ENCODE data around the gene CCNE1. TPM values are rescaled to one million over a fixed set of nuclear protein-coding genes. Genes with fewer than 3 reads are reported as not detected.
A peak's percentile ranks its signal among the peaks of the same experiment; 100 is the strongest.

Gene CCNE1
- total RNA-seq, 1 experiment from 2014 or later = 40.2 TPM

DNA sequence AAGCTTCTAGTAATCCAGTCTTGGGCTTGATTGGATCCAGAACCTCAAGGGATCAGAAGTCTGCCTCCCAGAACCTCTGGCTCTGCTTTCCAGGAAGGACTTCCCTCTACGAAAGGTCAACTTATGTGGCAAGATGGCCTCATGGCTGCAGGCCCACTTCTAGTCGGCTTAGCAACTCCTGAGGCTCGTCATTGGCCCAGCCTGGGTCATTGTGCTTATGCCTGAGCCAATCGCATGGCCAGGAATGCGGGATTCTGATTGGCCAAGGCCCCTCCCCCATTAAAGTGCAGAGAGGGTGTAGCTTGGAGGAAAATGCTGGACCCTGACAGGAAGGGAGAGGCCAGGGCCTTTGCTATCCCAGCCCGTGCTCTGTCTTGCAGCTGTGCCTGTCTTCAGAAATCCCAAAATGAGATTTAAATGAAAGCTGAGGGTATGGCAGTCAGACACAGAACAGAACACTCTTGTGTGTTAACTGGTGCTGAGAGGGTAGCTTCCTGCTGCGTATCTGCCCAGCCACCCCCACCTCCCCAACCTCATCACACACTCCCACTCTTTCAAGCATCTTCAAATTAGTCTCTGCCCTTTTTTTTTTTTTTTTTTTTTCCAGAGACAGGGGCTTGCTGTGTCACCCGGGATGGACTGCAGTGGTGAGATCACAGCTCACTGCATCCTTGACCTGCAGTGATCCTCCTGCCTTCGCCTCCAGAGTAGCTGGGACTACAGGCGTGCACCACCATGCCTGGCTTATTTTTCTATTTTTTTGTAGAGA is 5.5 kb upstream of the CCNE1 start:
- H2BK5ac ChIP-seq (ENCODE audit: insufficient read length, low read length) = no peak overlapping the region
- H3K27ac ChIP-seq (ENCODE audit: insufficient read length, low read depth, low read length) = no peak overlapping the region
- no peak overlapping the region for H3K23ac ChIP-seq (ENCODE audit: insufficient read length, low read depth, low read length)
- H3K18ac ChIP-seq (ENCODE audit: insufficient read length, low read depth, low read length) = no peak overlapping the region
- H3K4me1 Mint-ChIP-seq = peaks cover 4 to 18% of the 10 kb centered on the region in 2 experiments
- H4K8ac ChIP-seq (replicated peaks; ENCODE audit: insufficient read length, low read depth, low read length) = no peak overlapping the region
- H3K79me1 ChIP-seq (ENCODE audit: insufficient read depth, low read depth, low read length, poor library complexity, severe bottlenecking) = no peaks in the 10 kb centered on the region
- H3K4me1 ChIP-seq (ENCODE audit: insufficient read depth, low read length) = no peaks in the 10 kb centered on the region; the same call in 1 of the 2 replicates
- no peak overlapping the region for H2BK12ac ChIP-seq (ENCODE audit: insufficient read length, low read depth, low read length)
- peak; percentile 71 for DNase-seq
- TF ChIP-seq, protein P1, sequence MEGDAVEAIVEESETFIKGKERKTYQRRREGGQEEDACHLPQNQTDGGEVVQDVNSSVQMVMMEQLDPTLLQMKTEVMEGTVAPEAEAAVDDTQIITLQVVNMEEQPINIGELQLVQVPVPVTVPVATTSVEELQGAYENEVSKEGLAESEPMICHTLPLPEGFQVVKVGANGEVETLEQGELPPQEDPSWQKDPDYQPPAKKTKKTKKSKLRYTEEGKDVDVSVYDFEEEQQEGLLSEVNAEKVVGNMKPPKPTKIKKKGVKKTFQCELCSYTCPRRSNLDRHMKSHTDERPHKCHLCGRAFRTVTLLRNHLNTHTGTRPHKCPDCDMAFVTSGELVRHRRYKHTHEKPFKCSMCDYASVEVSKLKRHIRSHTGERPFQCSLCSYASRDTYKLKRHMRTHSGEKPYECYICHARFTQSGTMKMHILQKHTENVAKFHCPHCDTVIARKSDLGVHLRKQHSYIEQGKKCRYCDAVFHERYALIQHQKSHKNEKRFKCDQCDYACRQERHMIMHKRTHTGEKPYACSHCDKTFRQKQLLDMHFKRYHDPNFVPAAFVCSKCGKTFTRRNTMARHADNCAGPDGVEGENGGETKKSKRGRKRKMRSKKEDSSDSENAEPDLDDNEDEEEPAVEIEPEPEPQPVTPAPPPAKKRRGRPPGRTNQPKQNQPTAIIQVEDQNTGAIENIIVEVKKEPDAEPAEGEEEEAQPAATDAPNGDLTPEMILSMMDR (conservative IDR thresholded peaks at IDR 0.05) = no peak
- H2AFZ ChIP-seq (ENCODE audit: low read length) = no peak overlapping the region
- no peaks in the 10 kb centered on the region for H3K79me2 ChIP-seq (ENCODE audit: insufficient read depth, low read length)
- no peaks in the 10 kb centered on the region for H4K20me1 ChIP-seq (ENCODE audit: control insufficient read depth, insufficient read depth, insufficient read length)
- H3K36me3 Mint-ChIP-seq (ENCODE audit: insufficient read depth in 1 of 3, low read depth in 3 of 3) = no peaks in the 10 kb centered on the region
- H2BK15ac ChIP-seq (ENCODE audit: low read depth, low read length) = no peak overlapping the region
- no peaks in the 10 kb centered on the region; the same call in 1 of the 2 replicates for H3K27me3 Mint-ChIP-seq (ENCODE audit: low read depth)
- no peaks in the 10 kb centered on the region for H3K27me3 ChIP-seq (ENCODE audit: insufficient read depth, low read length)
- H3K14ac ChIP-seq (ENCODE audit: insufficient read depth, low read length) = no peak overlapping the region
- WGBS (ENCODE audit: extremely low coverage, insufficient read length, low lambda C conversion rate) = no CpG with 5 or more reads among the region's 10 CpGs
- no peak overlapping the region for H3K4me3 Mint-ChIP-seq
- H3K9me3 Mint-ChIP-seq = no peaks in the 10 kb centered on the region; a peak in 1 of 5 replicates
- H3T11ph ChIP-seq (ENCODE audit: low read length) = no peak overlapping the region
- no peaks in the 10 kb centered on the region for H3K9me3 ChIP-seq (ENCODE audit: control insufficient read depth, low read depth, low read length)
- H3K9ac ChIP-seq (ENCODE audit: extremely low read depth, insufficient read length, low read length) = no peak overlapping the region
- H4K91ac ChIP-seq (ENCODE audit: insufficient read length, low read depth, low read length) = no peak overlapping the region
- H3K56ac ChIP-seq (ENCODE audit: insufficient read length, low read depth, low read length) = no peak overlapping the region
- no peak overlapping the region for H3K27ac Mint-ChIP-seq
- H2AK5ac ChIP-seq (ENCODE audit: insufficient read length, low read length) = no peak overlapping the region
- no peak overlapping the region for H2BK20ac ChIP-seq (ENCODE audit: low read depth, low read length, poor library complexity, severe bottlenecking)
- no peaks in the 10 kb centered on the region for H3K23me2 ChIP-seq (ENCODE audit: insufficient read length, low read depth, low read length, poor library complexity, severe bottlenecking)
- no peak overlapping the region for H3K4me2 ChIP-seq (ENCODE audit: insufficient read depth, insufficient read length, low read length)
- H2BK120ac ChIP-seq (ENCODE audit: low read depth, low read length, poor library complexity, severe bottlenecking) = no peak overlapping the region
- H4K5ac ChIP-seq (ENCODE audit: insufficient read length, low read depth, low read length) = no peak overlapping the region
- H3K4ac ChIP-seq (ENCODE audit: low read depth, low read length) = no peak overlapping the region

All from H9 (cell line).